Activated CD4-positive, alpha-beta T cell treated with anti-CD3 and anti-CD28 coated beads, Interleukin-2, Interleukin-6, amounts not matched to agents 100 ng/mL and 50 ng/mL, durations not matched to agents 16 hours and 8 hours (primary cell): ENCODE measurements around the gene CUEDC1.

ENCODE experiments used
- DNase-seq: peaks from one replicate; pipeline ENCODE4 v3.0.0-alpha.2; 2020

CUEDC1 gene

GRCh38 chr17:57823469-57824401, 131.5 kb downstream of the CUEDC1 start:
- DNase-seq, result no peak

GRCh38 chr17:57819867-57820266, 135.3 kb downstream of the CUEDC1 start:
- no peak for DNase-seq

- no peak for DNase-seq
These were observed 135.9 kb downstream of the CUEDC1 start for GRCh38 chr17:57819285-57819684.

- DNase-seq, result no peak
These were observed 137.1 kb downstream of the CUEDC1 start for GRCh38 chr17:57818066-57818465.

- no peak for DNase-seq
These were observed 137.9 kb downstream of the CUEDC1 start for GRCh38 chr17:57817299-57817698.

- no peak for DNase-seq
These were observed 140.8 kb downstream of the CUEDC1 start for GRCh38 chr17:57814421-57814820.

GRCh38 chr17:57811638-57812280, 143.5 kb downstream of the CUEDC1 start:
- no peak for DNase-seq
